ENCODE results near the gene ASGR2.
"Not testable (repeated sequence)": the region's sequence is repeated elsewhere in the genome, so short reads cannot be mapped to it uniquely, and the experiment has no call there.

Gene ASGR2, protein sequence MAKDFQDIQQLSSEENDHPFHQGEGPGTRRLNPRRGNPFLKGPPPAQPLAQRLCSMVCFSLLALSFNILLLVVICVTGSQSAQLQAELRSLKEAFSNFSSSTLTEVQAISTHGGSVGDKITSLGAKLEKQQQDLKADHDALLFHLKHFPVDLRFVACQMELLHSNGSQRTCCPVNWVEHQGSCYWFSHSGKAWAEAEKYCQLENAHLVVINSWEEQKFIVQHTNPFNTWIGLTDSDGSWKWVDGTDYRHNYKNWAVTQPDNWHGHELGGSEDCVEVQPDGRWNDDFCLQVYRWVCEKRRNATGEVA

DNA sequence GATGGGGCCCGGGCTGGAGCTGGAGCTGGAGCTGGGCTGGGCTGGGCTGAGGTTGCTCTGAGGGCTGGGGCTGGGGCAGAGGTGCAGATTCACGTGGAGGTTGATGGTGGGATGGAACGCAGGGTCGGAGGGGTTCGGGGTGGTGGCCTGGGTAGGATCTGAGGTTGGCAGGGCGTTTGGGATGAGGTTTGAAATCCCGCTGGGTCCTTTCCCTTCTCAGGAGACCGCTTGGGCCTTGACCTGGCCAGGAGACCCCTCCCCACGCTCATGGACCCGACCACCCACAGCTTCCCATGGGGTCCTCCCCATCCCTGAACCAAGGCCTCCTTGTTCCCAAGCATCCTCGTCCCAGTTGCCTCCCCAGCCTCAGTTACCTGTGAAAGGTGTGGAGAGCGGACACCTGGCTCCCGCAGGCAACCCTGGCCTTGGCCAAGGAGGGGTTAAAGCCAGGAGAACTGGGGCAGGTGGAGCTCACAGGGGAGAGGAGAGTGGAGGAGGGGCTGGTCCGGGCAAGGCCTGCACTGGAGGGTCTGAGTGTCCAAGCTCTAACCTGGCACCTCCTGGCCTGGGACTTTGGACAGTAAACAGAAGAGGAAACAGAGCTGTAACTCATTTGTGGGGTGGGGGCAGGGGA is at the start of gene ASGR2:
ASGR2 (minus strand) TSS at position 582 of the 634 bp plus-strand sequence. CDS start 582 bp downstream, outside the sequence.
- DNase-seq, result no peak

DNA sequence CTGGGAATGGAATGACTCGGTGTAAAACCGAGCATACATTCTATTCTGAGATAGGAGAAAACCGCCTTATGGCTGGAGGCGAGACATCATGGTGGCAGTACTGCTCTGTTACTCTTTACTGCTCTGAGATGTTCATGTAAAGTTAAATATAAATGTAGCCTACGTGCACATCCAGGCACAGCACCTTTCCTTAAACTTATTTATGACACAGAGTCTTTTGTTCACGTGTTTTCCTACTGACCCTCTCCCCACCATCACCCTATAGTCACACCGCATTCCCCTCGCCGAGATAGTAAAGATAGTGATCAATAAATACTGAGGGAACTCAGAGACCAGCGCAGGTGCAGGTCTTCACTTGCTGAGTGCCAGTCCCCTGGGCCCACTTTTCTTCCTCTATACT is 44.9 kb upstream of the ASGR2 start:
- DNase-seq, result not testable (repeated sequence)

DNA sequence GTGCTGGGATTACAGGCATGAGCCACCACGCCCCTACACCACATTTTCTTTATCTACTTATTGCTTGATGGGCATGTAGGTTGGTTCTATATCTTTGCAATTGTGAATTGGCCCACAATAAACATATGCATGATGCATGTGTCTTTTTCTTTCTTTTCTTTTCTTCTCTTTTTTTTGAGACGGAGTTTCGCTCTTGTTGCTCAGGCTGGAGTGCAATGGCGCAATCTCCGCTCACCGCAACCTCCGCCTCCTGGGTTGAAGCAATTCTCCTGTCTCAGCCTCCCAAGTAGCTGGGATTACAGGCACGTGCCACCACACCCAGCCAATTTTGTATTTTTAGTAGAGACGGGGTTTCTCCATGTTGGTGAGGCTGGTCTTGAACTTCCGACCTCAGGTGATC is 43.8 kb upstream of the ASGR2 start:
- not testable (repeated sequence) for DNase-seq

DNA sequence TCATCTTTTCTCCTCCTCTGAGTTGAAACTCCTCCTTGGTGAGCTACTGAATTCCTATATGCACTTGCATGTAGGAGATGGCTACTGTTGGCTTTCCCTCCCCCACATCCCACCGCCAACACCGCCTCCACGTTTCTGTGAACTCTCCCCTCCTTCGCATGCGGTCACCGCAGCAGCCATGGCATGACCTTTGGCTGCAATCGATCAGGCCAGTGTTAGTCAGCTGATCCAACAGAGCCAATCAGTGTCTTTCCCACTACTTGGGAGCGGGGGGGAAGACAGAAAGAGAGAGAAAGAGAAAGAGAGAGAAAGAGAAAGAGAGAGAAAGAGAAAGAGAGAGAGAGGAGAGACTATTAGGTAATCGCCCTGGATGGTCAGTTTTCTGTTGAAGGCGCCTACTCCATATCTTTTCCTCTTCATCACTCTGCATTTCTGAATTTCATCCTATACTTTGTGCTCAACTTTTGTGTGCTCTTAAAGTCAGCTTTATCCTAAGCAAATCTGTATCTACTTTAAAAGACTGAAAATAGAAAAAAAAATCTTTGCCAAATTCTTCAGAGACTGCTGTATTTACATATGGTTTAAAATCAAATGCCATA is 41.8 kb upstream of the ASGR2 start:
- DNase-seq, result no peak

- no peak for DNase-seq
Observed at GRCh38 chr17:7147772-7148171, 33.1 kb upstream of the ASGR2 start.

GRCh38 chr17:7146115-7146514 is 31.5 kb upstream of the ASGR2 start:
- DNase-seq, result no peak

GRCh38 chr17:7144213-7144612 is 29.6 kb upstream of the ASGR2 start:
- no peak for DNase-seq

DNA sequence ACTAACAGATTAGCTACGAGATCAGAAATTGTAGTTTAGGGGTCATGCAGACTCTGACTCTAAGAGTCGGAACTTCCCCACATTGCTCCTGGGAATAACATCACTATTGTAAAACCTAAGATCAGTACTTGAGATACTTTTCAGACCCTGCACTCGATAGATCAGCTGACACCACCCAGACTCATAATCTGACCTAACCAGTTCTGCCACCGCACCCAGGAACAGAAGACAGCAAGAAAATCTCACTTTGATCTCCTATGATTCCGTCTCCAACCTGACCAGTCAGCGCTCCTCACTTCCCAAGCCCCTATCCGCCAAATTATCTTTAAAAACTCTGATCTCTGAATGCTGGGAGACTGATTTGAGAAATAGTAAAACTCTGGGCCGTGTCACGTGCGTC is 27.2 kb upstream of the ASGR2 start:
- no peak for DNase-seq

DNA sequence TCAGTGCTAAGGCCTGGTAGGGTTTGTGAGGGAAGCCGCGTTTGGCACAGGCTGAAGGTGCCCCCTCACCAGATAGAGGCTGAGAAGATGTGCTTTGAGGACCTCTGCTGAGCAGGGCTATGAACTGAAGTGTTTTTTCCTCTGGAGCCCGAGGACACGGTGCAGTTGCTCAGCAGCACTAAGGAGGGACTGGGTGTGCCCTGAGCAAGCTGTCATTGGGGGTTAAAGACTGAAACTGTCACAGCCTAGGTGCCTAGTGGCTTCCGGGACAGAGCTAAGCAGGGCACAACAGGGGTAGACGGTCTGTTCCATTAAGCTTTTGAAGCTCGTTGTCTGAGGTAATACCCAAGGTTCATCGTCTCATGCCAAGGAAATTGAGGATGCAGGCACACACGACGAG is 24.8 kb upstream of the ASGR2 start:
- no peak for DNase-seq

GRCh38 chr17:7138800-7139381 is 24.3 kb upstream of the ASGR2 start:
- DNase-seq, result no peak

DNA sequence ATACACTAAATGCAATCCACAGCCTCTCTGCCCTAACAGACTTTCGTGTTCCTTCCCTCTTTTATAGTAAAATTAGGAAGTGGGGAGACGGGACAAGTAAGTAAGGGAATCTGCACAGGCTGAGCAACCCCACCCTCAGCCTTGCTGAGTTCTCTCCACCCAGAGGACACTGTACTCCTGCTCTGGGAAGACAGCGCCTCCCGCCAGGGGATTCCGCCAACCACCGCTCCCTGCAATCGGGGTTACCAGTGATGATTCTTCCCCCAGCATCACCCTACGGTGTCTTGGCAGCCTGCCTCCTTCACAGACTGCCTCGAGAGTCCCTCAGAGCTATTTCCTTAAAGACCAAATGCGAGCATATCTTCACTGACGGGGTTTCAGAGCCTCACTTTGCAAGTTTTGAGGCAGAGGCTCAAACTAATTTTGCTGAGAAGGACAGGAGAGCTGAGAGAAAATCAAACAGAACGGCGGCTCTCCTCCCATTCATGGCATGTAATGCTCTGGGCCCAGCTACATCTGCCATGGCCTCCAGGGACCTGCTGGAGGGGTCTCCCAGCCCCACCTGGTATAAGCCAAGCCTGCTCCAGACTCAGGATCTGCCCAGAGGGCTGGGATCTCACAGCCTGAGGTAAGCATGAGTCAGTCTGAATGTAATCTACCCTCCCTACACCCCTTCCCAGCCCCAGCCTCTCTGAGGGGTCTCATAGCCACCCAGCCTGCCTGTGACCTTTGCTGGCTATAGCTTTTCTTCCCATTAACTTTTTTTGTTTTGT is 22.7 kb upstream of the ASGR2 start:
- no peak for DNase-seq

DNA sequence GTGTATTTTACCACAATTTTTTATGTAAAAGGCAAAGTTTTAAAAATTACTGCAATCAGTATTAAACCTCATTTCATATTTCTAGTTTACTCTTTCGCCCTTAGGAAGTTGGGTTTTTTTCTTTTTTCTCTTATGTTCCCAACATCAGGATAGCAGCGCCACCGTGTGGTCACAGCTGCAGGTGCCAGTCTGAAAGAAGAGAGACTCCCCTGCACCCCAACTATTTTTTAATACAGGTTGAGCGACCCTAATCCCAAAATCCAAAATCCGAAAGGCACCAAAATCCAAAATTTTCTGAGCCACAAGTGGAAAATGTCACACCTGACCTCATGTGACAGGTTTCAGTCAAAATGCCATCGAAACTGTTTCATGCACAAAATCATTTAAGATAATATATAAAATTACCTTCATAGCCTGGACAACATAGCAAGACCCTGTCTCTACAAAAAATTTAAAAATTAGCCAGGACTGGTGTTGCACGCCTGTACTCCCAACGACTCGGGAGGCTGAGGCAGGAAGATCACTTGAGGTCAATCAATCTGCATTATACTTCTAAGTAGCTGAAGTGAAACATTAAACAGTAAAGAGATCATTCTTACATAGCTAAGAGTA is 21.8 kb upstream of the ASGR2 start:
- peak; percentile 5 for DNase-seq

- no peak for DNase-seq
Observed at GRCh38 chr17:7133916-7134315, 19.3 kb upstream of the ASGR2 start.

DNA sequence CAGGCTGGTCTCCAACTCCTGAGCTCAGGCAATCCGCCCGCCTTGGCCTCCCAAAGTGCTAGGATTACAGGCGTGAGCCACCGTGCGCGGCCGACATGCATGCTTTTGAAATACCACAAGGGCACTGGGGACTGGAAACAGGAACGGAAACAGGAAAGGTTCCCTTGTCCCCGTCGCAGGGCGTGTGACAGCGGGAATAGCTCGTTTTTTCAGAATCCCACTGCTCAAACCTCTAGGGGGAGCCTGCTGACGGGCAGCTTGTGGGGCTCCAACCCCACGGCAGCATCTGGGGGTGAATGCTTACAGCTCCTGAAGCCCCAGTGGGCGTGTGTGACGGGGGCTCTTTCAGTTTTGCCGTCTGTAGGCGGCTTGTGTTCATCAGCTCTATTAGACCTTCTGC is 18.8 kb upstream of the ASGR2 start:
- DNase-seq, result no peak

DNA sequence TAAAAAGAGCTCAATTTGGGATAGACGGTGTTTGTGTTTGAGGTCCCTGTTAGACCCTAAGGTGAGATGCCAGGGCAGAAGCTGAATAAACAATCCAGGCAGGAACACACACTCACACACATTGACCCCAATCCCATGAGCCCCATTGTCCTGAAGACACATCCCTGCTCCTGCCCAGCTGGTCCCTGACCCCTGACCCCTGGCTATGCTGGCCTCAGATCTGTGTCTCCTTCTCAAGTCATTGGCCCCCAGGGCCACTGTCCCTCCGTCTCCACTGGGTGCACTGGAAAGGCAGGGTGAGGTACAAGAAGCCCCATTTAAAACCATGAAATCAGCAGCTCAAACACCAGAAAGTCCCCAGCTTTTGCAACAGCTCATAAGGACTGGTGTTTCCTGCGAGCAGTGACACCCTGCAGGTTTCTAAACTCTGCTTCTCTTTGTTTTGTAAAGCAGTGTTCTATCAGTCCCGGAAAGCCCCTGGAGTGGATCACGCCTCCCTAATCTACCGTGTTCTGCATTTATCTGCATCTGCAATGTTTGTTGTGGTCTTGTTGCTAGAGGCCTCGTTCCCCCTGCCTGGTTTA is 18.0 kb upstream of the ASGR2 start:
- DNase-seq, result no peak

DNA sequence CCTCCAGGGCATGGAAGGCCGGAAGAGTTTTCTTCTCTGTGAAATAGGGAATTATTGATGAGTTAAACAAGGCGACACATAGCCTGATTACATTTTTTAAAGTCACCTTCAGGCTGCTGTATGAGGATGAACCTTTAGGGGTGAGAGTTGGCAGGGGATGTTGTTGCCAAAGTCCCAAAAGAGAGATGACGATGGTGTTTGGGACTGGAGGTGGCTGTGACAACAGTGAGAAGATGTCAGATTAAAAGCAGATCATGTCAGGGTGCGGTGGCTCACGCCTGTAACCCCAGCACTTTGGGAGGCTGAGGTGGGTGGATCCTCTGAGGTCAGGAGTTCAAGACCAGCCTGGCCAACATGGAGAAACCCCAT is 16.8 kb upstream of the ASGR2 start:
- DNase-seq, result no peak

DNA sequence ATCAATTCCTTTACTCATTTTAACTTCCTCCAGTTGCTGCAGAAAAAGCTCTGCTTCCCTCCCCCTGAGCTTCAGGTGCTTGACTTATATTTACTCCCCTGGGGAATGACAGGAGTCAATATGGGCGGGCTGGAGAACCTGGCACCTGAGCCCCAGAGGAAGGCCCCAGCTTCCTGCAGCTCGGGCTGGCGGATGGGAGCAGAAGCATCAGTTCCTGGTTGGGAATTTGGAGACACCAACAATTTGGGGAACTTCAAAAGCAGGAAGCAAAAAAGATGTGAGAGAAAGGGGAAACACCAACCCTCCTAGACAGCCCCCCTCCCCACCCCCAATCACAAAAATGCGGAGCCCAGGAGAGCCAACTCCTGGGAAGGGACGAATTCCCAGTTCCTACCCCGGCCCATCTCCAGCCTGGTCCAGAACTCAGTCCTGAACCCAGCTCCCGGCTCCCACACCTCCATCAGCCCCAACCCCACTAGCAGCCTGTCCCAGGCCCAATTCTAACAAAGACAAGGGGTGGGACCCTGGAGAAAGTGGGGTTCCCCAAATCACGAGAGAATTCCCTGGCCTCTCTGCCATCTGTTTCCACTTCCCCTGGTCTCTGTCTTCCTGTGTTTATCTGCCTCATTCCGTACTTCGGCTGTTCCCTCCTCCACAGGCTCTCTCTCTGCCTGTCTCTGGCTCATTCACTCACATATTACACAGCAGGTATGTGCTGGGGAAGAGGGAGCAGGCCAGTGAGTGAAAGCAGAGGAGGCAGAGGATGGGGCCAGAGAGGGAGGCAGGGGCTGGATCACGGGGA is 16.2 kb upstream of the ASGR2 start:
- DNase-seq, result no peak

GRCh38 chr17:7129311-7129710 is 14.7 kb upstream of the ASGR2 start:
- DNase-seq, result no peak

GRCh38 chr17:7128160-7128559 is 13.5 kb upstream of the ASGR2 start:
- no peak for DNase-seq

DNA sequence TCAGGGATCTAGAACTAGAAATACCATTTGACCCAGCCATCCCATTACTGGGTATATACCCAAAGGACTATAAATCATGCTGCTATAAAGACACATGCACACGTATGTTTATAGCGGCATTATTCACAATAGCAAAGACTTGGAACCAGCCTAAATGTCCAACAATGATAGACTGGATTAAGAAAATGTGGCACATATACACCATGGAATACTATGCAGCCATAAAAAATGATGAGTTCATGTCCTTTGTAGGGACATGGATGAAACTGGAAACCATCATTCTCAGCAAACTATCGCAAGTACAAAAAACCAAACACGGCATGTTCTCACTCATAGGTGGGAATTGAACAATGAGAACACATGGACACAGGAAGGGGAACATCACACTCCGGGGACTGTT is 12.9 kb upstream of the ASGR2 start:
- DNase-seq, result not testable (repeated sequence)

DNA sequence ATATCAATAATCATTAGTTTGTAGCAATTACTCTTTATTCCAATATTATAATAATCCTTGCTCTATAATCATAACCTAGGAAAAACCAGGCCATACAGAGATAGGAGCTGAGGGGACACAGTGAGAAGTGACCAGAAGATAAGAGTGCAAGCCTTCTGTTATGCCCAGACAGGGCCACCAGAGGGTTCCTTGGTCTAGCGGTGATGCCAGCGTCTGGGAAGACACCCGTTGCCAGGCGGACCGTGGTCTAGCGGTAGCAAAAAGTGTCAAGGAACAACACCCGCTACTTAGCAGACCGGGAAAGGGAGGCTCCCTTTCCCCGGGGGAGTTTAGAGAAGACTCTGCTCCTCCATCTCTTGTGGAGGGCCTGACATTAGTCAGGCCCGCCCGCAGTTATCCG is 11.8 kb upstream of the ASGR2 start:
- DNase-seq, result not testable (repeated sequence)

DNA sequence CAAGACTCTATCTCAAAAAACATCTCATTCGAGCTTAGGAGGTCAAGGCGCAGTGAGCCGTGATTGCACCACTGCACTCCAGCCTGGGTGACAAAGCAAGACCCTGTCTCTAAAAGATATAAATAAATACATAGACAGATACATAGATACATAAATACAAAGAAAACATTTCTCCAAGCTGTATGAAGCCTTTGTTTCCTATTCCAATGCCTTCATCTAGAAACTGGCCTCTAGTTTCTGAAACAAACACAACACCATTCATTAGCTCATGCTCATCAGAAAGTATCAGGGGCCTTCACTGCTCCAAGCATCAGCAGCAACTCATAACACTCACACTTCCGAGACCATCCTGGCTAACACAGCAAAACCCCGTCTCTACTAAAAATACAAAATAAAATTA is 10.3 kb upstream of the ASGR2 start:
- no peak for DNase-seq

Measured in NCI-H774 (cell line).